ENCODE results near the gene MAML3.

Gene MAML3

GRCh38 chr4:139955600-139955999, 198.4 kb downstream of the MAML3 start:
- TF ChIP-seq NFIC (IDR thresholded peaks at IDR 0.05) (no peak), EP300 (IDR thresholded peaks at IDR 0.05; ENCODE audit: borderline replicate concordance) (no peak), YY1 (IDR thresholded peaks at IDR 0.05; ENCODE audit: low read depth) (no peak), RAD21 (IDR thresholded peaks at IDR 0.05; ENCODE audit: low read depth) (no peak), FOXM1 (IDR thresholded peaks at IDR 0.05; ENCODE audit: borderline replicate concordance, low read depth) (no peak), CEBPB (IDR thresholded peaks at IDR 0.05) (no peak), EGR1 (IDR thresholded peaks at IDR 0.05) (no peak), CREB1 (IDR thresholded peaks at IDR 0.05; ENCODE audit: low read depth) (no peak), TEAD4 (IDR thresholded peaks at IDR 0.05) (no peak), REST (IDR thresholded peaks at IDR 0.05; ENCODE audit: low read depth) (no peak), USF1 (IDR thresholded peaks at IDR 0.05) (no peak), TCF12 (IDR thresholded peaks at IDR 0.05; ENCODE audit: low read depth) (no peak), ZBTB7A (IDR thresholded peaks at IDR 0.05; ENCODE audit: low read depth) (no peak), MAX (IDR thresholded peaks at IDR 0.05) (no peak), TAF1 (IDR thresholded peaks at IDR 0.05; ENCODE audit: low read depth) (no peak)

GRCh38 chr4:139954512-139954911, 199.5 kb downstream of the MAML3 start:
- TF ChIP-seq YY1 (IDR thresholded peaks at IDR 0.05; ENCODE audit: low read depth) (no peak), CREB1 (IDR thresholded peaks at IDR 0.05; ENCODE audit: low read depth) (no peak)

GRCh38 chr4:139951021-139951420, 203.0 kb downstream of the MAML3 start:
- TF ChIP-seq MAX (IDR thresholded peaks at IDR 0.05) (no peak), NFIC (IDR thresholded peaks at IDR 0.05) (no peak), CREB1 (IDR thresholded peaks at IDR 0.05; ENCODE audit: low read depth) (no peak), TAF1 (IDR thresholded peaks at IDR 0.05; ENCODE audit: low read depth) (no peak), USF1 (IDR thresholded peaks at IDR 0.05) (no peak), RAD21 (IDR thresholded peaks at IDR 0.05; ENCODE audit: low read depth) (no peak), TEAD4 (IDR thresholded peaks at IDR 0.05) (no peak), FOXM1 (IDR thresholded peaks at IDR 0.05; ENCODE audit: borderline replicate concordance, low read depth) (no peak), EP300 (IDR thresholded peaks at IDR 0.05; ENCODE audit: borderline replicate concordance) (no peak), ZBTB7A (IDR thresholded peaks at IDR 0.05; ENCODE audit: low read depth) (no peak), TCF12 (IDR thresholded peaks at IDR 0.05; ENCODE audit: low read depth) (no peak), CEBPB (IDR thresholded peaks at IDR 0.05) (no peak)

- TF ChIP-seq MAX (IDR thresholded peaks at IDR 0.05) = no peak
- no peak for TF ChIP-seq EP300 (IDR thresholded peaks at IDR 0.05; ENCODE audit: borderline replicate concordance)
- TF ChIP-seq NFIC (IDR thresholded peaks at IDR 0.05) = no peak
- no peak for TF ChIP-seq REST (IDR thresholded peaks at IDR 0.05; ENCODE audit: low read depth)
- no peak for TF ChIP-seq FOXM1 (IDR thresholded peaks at IDR 0.05; ENCODE audit: borderline replicate concordance, low read depth)
- no peak for TF ChIP-seq ZBTB7A (IDR thresholded peaks at IDR 0.05; ENCODE audit: low read depth)
- no peak for TF ChIP-seq YY1 (IDR thresholded peaks at IDR 0.05; ENCODE audit: low read depth)
- no peak for TF ChIP-seq CEBPB (IDR thresholded peaks at IDR 0.05)
- no peak for TF ChIP-seq TCF12 (IDR thresholded peaks at IDR 0.05; ENCODE audit: low read depth)
- TF ChIP-seq RAD21 (IDR thresholded peaks at IDR 0.05; ENCODE audit: low read depth) = no peak
- no peak for TF ChIP-seq CREB1 (IDR thresholded peaks at IDR 0.05; ENCODE audit: low read depth)
- no peak for TF ChIP-seq USF1 (IDR thresholded peaks at IDR 0.05)
- no peak for TF ChIP-seq EGR1 (IDR thresholded peaks at IDR 0.05)
- no peak for TF ChIP-seq TAF1 (IDR thresholded peaks at IDR 0.05; ENCODE audit: low read depth)
- TF ChIP-seq TEAD4 (IDR thresholded peaks at IDR 0.05) = no peak
Observed at GRCh38 chr4:139950568-139950967, 203.4 kb downstream of the MAML3 start.

GRCh38 chr4:139943277-139943676, 210.7 kb downstream of the MAML3 start:
- TF ChIP-seq EGR1 (IDR thresholded peaks at IDR 0.05) (no peak), CREB1 (IDR thresholded peaks at IDR 0.05; ENCODE audit: low read depth) (no peak), NFIC (IDR thresholded peaks at IDR 0.05) (no peak), TEAD4 (IDR thresholded peaks at IDR 0.05) (no peak), CEBPB (IDR thresholded peaks at IDR 0.05) (no peak), EP300 (IDR thresholded peaks at IDR 0.05; ENCODE audit: borderline replicate concordance) (no peak), TCF12 (IDR thresholded peaks at IDR 0.05; ENCODE audit: low read depth) (no peak), RAD21 (IDR thresholded peaks at IDR 0.05; ENCODE audit: low read depth) (no peak), FOXM1 (IDR thresholded peaks at IDR 0.05; ENCODE audit: borderline replicate concordance, low read depth) (no peak), ZBTB7A (IDR thresholded peaks at IDR 0.05; ENCODE audit: low read depth) (no peak), YY1 (IDR thresholded peaks at IDR 0.05; ENCODE audit: low read depth) (no peak), MAX (IDR thresholded peaks at IDR 0.05) (no peak), TAF1 (IDR thresholded peaks at IDR 0.05; ENCODE audit: low read depth) (no peak), USF1 (IDR thresholded peaks at IDR 0.05) (no peak), REST (IDR thresholded peaks at IDR 0.05; ENCODE audit: low read depth) (no peak)

Data from Ishikawa (cell line).